NCI-H69 (cell line): ENCODE results near the gene TF.
A peak's percentile ranks its signal among the peaks of the same experiment; 100 is the strongest.

Experiments used
- DNase-seq: peaks from one replicate; lab custom pipeline; 2025; lab: John Stamatoyannopoulos, UW

The TF gene

DNA sequence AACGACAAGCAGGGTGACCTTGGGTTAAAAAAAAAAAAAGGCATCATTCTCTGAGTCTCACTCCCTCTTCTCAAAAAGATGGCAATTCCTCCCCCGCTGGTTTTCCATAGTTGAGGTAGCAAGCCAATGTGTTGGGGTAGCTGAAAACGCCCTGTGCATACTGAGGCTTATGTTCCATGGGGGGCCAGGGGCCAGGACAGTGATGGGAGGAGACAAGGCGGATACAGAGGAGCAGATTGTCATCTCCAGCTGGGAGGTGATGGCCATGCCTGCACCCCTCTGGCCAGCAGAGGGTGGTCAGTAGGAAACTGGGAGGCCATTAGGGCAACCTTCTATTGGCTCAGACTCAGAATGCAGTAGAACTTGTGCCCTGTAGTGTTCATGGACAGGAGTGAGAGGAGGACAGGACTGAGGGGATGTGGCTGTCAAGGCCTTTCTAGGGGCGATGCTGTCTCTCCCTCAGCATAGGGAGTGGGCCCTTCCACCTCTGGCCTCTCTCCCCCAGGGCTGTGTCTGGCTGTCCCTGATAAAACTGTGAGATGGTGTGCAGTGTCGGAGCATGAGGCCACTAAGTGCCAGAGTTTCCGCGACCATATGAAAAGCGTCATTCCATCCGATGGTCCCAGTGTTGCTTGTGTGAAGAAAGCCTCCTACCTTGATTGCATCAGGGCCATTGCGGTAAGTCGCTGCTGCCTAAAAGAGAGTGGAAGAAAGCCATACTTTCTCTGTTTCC lies 1.9 kb downstream of the TF start:
- no peak for DNase-seq

DNA sequence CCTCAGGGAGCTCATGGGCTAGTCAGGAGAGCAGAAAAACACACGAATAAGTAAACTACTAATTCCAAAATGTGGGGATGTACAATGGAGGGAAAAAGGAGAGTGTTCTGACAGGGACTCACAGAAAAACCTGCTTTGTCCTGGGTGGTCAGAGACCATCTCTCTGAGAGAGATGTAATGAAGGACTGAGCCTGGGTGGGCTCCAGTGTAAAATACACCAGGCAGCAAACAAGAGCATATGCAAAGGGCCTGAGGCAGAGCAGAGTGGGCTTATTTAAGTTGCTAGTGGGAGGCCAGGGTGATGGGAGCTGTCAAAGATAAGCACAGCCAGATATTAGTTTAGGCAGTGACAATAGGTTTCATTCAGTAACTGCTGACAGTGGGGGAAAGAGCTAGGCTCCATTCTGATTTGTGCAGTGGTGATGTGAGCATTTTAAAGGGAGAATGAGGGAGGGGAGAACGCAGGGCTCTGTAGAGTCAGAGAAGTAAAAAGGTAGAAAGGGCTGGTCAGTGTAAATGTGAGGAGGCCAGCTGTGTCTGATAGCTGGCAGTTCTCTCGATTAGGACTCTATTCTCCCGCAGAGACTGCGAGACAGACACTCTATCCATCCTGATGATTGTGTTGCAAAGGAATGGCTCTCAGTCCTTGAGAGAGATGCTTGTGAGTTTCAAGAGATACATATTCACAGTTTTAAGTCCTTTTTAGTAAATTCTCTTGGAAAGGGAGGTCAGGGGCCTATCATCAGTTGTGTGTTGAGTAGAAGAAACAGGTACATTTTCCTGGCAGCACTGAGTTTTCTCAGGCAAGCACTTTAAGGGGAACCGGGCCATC lies 3.5 kb downstream of the TF start:
- no peak for DNase-seq

DNA sequence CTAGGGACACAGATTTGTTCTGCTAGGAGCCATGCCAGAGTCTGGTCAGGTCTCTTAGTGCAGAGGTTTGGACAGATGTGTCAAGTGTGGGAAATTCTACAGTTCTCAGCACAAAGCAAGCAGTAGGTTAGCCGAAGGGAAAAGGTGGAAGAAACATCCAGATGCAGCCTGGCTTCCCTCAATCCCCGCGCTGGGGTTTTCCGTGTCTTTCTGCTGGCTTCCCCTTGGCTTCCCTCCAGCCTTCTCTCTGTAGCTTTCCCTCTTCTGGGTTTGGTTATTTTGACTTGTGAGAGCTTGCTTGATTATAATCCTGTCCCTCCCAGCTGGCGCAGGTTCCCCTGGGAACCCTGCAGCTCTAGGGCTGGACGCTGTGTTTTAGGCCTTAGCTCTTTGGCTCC lies 4.1 kb downstream of the TF start:
- peak; percentile 39 for DNase-seq

DNA sequence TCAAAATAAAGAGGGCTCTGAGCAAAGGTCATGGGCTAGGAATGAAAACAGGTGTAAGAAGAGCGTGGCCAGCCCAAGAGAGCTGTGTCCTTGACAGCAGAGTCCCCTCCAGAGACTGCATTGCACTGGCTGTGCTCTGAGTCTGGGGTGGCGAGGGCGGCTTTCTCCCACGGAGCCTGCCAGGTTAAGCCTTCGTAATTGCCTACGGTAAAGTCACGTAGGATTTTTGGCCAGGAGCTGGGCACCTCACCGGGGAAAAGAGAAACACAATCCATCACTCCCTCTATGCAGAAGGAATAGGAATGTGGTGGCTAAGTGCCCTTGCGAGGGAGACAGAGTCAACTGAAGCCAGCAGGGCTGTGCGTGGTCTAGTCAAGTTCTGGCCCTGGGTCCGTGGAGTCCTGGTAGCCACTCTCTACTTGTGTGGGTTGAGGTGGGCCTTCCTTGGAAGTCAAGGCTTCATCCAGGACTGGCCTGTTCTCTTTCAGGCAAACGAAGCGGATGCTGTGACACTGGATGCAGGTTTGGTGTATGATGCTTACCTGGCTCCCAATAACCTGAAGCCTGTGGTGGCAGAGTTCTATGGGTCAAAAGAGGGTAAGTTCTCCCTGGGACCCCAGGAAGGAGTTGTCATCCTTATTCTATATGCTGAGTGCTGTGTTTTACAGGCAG lies 7.0 kb downstream of the TF start:
- DNase-seq = no peak

DNA sequence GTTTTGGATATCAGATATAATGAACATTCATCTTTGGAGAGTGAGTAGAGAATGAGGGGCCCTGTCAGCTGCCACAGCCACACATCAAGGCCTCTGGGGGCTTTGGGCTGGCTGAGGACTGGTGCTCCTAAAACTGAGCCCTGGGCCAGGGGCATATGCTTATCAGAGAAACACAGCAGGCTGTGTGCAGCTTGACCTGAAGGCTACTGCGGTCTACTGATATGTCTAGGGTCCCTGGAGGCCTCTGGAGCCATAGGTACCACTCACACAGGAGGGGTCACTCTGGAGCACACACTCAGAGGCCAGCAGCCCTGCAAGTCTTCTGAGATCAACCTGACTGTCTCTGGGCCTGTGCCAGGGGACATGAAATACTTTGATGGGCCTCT lies 7.6 kb downstream of the TF start:
- no peak for DNase-seq

DNA sequence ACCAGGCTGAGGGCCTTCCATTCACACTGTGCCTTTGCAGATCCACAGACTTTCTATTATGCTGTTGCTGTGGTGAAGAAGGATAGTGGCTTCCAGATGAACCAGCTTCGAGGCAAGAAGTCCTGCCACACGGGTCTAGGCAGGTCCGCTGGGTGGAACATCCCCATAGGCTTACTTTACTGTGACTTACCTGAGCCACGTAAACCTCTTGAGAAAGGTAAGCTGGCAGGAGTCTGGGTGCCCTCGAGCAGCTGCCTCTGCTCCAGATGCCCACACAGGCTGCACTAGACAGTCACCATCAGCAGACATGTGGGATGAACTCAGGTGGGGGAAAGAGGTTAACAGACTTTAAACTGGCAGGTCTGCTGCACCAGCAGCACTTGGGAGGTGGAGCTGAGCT lies 8.3 kb downstream of the TF start:
- DNase-seq = no peak

- DNase-seq = no peak
Measured at GRCh38 chr3:133754973-133755828, 9.0 kb downstream of the TF start.

- no peak for DNase-seq
Measured at GRCh38 chr3:133756716-133757694, 10.8 kb downstream of the TF start.

GRCh38 chr3:133757701-133758567 lies 11.7 kb downstream of the TF start:
- DNase-seq = no peak

GRCh38 chr3:133758568-133758928 lies 12.4 kb downstream of the TF start:
- DNase-seq = no peak

GRCh38 chr3:133758964-133759739 lies 13.0 kb downstream of the TF start:
- no peak for DNase-seq

GRCh38 chr3:133759740-133760305 lies 13.6 kb downstream of the TF start:
- DNase-seq = no peak

- DNase-seq = no peak
Measured at GRCh38 chr3:133760916-133761315, 14.7 kb downstream of the TF start.

- no peak for DNase-seq
Measured at GRCh38 chr3:133761605-133762484, 15.7 kb downstream of the TF start.

- no peak for DNase-seq
Measured at GRCh38 chr3:133762539-133762938, 16.3 kb downstream of the TF start.

DNA sequence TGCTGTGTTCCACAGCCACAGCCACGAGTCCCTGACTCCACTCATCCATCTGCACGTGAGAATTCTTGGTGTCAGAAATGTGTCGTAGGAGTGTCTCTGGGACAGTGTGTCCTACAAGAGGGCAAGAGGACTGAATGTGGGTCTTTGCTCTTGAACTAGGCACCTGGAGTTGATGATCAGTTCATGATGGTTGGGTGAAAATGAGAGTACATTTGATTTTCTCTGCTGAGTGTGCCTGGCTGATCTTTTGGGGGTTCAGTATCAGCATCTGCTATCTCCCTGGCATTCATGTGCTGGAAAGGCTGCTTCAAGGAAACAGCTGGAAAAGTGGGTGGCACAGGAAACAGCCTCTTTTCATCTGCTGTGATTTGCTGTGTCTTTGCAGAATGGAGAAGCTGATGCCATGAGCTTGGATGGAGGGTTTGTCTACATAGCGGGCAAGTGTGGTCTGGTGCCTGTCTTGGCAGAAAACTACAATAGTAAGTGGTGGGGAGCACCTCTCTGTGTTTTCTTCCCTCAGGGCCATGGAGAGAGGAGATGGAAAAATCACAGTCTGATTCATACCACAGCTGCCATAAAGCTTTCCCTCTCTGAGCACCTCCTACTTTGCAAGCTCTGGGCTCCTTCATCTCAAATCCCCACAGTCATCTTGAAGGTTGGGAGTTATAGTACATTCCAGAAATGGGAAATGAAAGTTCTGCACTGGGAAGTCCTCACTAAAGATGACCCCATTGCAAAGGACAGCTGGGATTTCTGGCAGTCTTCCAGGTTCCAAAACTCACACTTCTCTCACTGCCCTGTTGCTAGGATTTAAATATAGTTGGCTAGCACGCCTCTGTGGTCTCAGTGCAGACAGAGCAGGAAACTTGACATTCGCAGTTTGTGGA lies 17.8 kb downstream of the TF start:
- DNase-seq = peak; percentile 31

GRCh38 chr3:133765256-133765655 lies 19.1 kb downstream of the TF start:
- no peak for DNase-seq
